Erythroblast (primary cell): ENCODE results near the gene NACA2.

ENCODE experiments used
- GATA1 ChIP-seq: IDR thresholded peaks from 2 replicates; pipeline ENCODE4 v1.6.1; 2011; ENCODE audit warnings: low read depth, mild to moderate bottlenecking, control low read depth, low read length, moderate library complexity
- POLR2A ChIP-seq: IDR thresholded peaks from 2 replicates; pipeline ENCODE4 v1.6.1; 2011; ENCODE audit warnings: mild to moderate bottlenecking, low read length

- TF ChIP-seq POLR2A (no peak), GATA1 (no peak)
Measured at GRCh38 chr17:61611323-61611722, 20.3 kb upstream of the NACA2 start.
